Caki2 (cell line): ENCODE data around the gene C18orf63. TPM values are rescaled to one million over a fixed set of nuclear protein-coding genes. Genes with fewer than 3 reads are reported as not detected.

Experiments
- DNase-seq: peaks from one replicate; pipeline ENCODE4 v3.0.0-alpha.2; 2015; ENCODE audit warnings: low read depth
- in situ Hi-C: cut with HindIII; loops from 2 replicates; pipeline ENCODE4 v1.10.0; 2016; ENCODE audit warnings: low sequenced_read_pairs, low pct_unique_long_range_greater_than_20kb, mixed read lengths
- total RNA-seq: library from RNA; depleted of rRNA; stranded (reverse); fragments of >200 nt; shearing (Covaris generic); gene quantifications from 2 replicates; pipeline ENCODE4 v1.2.3, GENCODE V29; 2014; ENCODE audit warnings: low replicate concordance; rRNA removed

Gene C18orf63
- total RNA-seq, 1 experiment from 2014 or later, result not detected

DNA sequence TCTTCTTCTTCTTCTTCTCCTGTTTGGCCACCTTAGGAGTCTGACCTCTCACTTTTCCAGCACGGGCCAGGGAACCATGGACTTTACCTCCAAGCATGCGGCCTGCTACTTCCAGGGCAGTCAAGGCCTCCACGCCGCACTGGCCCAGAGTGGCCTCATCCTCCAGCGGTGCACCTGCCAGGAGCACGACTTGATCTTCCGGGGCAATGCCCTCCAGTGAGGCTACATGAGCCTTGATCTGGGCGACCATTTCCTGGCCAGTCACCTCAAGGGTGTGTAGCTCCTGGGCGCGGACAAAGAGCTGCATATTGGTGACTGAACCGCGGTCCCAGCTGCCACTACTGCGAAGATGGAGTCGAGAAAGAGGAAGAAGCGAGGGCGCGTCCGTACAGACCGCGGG, 74.4 kb downstream of the C18orf63 start:
- no peak for DNase-seq
- in situ Hi-C loops, result no loop called here

DNA sequence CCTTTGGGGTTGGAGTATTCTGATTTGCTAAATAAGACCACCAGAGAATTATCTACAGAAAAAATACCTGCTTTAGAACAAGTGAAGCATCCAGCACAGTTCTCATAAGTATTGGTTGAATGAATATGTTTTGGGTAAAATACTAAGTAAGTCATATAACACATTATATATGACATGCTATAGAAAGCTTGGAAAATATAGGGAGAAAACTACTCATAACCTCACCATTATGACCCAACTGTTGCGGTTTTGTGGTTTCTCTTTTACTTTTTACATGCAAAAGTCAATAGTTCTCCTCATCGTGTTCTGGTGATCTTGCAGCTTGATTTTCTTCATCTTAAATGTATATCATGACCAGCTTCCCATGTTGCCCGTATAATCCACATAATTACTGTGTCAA, 75.3 kb downstream of the C18orf63 start:
- DNase-seq, result no peak
- in situ Hi-C loops, result no loop called here

DNA sequence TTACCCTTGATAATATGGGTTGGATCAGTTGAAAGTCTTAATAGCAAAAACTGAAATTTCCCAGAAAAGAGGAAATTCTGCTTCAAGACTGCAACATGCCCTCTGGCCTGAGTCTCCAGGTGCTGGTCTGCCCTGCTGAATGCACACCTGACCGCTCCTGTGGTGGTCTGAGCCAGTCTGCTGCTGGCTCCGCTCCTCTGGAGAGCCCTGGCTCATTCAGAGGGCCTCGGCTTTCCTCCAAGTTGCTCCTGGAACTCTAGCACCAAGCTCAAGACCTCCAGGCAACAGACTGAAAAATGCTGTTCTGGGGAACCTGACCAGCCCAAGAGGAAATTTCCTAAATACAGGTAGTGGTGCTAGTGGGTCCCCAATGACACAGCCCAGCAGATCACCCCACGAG, 76.7 kb downstream of the C18orf63 start:
- DNase-seq, result no peak
- in situ Hi-C loops, result no loop called here

DNA sequence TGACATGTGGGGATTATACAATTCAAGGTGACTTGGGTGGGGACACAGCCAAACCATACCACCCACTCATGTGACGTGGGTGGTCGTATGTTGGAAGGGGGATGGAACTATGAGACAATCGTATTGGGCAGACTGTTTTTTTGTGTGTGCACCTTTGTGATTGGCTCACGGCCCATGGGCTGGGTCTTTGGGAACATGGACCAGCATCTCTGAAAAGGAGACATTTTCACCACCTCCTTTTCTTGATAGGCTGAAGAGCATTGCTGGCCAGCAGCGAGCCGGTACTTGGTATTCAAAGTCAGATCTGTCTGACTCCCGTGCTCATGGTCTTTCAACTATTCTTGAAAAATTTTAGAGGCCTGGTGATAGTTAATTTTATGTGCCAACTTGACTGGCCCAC, 79.4 kb downstream of the C18orf63 start:
- DNase-seq, result no peak
- in situ Hi-C loops, result no loop called here

DNA sequence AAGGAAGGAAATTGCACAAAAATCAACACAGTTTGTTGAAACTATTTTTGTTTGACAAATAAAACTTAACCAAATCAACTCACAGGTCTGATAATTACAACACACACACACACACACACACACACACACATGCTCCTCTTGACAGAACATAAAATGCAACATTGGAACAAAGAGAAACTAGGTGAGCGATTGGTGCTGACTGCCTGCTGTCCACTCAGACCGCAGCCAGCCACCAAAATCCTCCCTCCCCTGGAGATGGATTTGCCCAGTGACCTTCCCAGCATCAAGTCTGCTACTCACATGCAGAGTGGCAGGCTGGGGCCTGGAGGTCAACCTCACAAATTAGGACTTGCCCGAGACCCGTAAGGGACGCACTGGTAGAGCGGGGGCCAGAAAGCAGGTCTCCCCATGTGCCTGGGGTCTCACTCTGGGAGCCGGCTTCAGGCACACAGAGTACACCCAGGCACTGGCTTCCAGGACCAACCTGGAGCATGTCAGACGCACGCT, 80.1 kb downstream of the C18orf63 start:
- no peak for DNase-seq
- in situ Hi-C loops, result no loop called here

DNA sequence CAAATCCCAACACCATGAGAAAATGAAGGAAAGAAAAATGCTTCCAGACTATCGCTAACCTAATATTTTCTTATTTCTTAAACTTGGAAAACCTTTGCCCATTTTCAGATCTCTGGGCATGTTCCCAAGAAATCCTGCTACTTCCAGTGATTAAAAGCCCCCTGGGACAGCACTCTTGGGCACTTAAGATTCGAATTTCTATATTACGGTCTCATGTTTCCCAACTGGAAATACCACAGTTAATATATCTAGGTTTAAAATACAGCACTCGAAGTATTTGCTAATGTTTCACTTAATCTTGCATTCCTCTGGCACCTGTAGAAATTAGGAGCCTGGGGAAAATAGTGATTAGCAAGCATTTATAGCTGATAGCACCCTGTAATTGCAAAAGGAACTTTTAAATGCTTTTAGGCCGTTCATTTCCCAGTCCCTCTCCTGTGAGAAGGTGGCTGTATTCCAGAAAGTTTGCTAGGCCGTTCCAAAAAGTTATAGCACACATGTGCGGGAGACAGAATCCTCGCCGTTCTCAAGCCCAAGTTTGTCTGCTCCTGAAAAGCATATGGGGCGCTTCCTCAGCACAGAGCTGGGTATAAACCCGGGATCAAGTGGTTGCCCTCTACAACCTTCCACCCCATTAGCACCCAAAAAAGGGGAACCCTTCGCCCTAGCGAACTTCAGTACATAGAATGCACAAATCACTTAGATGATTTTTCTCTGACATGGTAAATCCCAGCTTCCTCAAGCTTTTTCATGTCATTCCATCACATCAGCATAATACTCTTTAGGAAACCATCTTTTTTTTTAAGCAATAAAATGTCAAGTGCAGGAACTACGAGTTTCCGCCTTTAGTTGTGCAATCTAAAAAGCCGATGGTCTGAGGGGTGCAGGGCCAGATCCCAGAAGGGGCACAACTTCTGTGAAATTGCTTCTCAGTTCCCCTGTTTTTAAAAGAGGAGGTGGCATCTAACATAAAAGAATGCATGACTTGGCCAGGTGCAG, 80.8 kb downstream of the C18orf63 start:
- in situ Hi-C loops, result no loop called here
- no peak for DNase-seq

DNA sequence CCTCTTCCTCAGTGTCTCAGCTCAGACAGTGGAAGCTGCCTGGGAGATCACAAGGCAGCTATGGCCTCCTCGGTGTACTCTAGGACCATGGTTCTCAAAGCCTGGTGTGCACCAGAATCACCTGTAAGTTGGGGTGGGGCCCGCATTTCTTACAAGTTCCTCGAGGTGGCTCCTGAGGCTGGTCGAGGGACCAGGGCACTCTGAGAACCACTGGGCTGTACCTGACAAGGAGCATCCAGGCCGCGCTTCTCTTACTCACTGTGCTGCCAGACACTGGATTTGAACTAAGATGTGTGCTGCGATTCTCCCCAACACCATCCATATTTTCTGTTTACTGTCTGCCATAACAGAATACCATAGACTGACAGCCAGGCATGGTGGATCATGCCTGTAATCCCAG, 81.9 kb downstream of the C18orf63 start:
- in situ Hi-C loops, result no loop called here
- DNase-seq, result no peak

DNA sequence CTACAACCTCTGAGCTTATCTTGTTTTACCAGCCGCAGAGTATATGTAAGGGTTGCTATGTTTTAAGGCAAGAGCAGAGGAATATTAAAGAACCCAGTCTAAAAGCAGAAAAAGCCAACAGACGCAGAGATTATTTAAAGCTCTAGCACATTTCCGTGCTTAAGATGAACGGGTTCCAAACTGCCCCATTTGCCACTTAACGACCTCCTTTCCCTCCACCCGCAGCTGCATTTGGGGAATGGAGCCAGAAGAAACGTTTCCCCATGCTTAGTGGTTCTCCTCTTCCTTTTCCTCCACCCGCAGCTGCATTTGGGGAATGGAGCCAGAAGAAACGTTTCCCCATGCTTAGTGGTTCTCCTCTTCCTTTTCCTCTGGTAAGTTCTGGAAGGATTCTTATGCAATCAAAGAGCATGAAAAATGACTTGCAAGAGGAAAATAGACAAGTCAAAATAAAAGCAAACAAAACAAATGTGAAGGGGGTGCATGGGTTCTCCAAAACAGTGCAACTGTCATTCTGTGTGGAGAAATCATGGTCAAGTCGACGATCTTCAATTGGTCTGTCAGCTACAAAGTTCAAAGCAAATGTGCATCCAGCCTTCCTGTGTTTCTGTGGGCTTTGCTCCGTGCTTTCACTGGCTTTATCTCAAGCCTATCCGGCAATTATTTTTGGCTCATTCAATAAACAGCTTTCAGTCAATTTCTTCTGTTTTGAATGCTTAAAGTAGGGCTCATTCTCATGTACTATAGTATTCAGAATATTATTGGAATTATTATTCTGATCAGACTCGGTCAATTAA, 83.7 kb downstream of the C18orf63 start:
- no peak for DNase-seq
- in situ Hi-C loops, result no loop called here

DNA sequence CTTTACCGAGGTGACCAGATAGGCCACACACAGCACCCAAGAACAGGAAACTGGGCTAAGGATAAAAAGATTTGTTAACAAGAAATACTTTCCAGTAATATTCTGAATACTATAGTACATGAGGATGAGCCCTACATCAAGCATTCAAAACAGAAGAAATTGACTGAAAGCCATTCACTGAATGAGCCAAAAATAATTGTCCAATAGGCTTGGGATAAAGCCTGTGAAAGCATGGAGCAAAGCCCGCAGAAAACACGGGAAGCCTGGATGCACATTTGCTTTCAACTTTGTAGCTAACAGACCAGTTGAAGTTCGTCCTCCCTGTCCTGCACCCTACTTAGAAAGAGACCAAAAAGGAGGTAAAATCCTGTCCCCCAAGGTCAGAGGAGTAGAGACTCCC, 85.2 kb downstream of the C18orf63 start:
- in situ Hi-C loops, result no loop called here
- DNase-seq, result no peak

DNA sequence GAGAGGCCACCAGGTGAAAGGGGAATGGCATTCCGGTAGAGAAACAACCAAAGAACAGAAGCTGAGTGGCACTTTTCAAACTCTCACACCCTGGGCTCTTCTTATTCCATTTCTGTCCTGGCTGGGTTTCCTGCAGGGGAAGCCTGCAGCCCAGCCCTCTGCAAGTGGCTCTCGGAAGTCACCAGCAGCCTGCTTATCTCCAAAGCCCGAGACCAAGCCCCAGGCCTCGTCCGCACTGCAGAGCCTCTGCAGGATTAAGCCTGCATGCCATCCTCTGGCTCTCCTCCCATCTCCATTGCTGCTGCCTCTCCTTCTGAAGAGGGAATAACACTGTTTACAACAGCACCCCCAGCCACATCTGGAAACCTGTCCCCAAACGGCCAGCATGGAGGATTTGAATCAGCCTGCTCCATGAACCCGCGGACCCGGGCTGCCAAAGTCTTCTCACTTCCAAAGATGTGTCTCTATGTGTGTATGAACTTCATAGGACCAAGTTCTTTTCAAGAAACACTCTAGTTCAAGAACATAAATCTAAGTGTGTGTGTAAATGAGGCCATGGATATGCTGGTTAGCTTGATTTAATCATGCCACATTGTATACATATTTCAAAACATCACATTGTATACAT, 87.3 kb downstream of the C18orf63 start:
- no peak for DNase-seq
- in situ Hi-C loops, result no loop called here

DNA sequence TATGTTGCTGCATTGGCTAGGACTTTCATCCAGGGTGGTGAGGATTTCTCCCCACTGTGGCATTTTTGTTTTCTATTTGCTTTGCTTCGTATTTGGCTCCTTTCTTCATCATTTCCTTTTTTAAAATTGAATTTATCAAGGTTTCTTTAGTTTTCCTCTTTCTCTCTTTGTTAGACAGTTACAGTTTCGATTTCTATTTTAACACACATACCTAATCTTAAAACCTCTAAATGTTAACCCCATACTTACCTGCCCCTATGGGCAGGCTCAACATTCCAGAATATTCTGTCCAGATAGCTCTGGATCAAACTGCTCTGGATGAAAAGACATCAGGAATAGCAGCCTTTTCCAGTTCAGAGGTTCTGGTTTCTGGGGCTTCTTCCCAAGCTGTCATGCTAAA, 92.2 kb downstream of the C18orf63 start:
- in situ Hi-C loops, result no loop called here
- no peak for DNase-seq

Other genes starting within 250 kb of the C18orf63 start
- gene FBXO15, start 168.0 kb upstream of the C18orf63 start, total RNA-seq, result 0.10 and 2.0 TPM in 2 replicates
- gene TIMM21, start 167.3 kb upstream of the C18orf63 start, total RNA-seq, result 15.5 and 31.9 TPM in 2 replicates
- 25.3 and 37.5 TPM in 2 replicates for gene CYB5A, start 23.9 kb upstream of the C18orf63 start, total RNA-seq
- not detected in 2 replicates for gene DIPK1C, start 141.5 kb downstream of the C18orf63 start, total RNA-seq
- gene CNDP2, start 180.5 kb downstream of the C18orf63 start, total RNA-seq, result 86.5 and 107 TPM in 2 replicates
- gene CNDP1, start 218.7 kb downstream of the C18orf63 start, total RNA-seq, result not detected in 2 replicates